NAMALWA (cell line): ENCODE results near the gene TTC12.

Source experiments
- DNase-seq: peaks from one replicate; pipeline ENCODE4 v3.0.0-alpha.2; 2015; ENCODE audit warnings: low spot score

TTC12 gene, protein sequence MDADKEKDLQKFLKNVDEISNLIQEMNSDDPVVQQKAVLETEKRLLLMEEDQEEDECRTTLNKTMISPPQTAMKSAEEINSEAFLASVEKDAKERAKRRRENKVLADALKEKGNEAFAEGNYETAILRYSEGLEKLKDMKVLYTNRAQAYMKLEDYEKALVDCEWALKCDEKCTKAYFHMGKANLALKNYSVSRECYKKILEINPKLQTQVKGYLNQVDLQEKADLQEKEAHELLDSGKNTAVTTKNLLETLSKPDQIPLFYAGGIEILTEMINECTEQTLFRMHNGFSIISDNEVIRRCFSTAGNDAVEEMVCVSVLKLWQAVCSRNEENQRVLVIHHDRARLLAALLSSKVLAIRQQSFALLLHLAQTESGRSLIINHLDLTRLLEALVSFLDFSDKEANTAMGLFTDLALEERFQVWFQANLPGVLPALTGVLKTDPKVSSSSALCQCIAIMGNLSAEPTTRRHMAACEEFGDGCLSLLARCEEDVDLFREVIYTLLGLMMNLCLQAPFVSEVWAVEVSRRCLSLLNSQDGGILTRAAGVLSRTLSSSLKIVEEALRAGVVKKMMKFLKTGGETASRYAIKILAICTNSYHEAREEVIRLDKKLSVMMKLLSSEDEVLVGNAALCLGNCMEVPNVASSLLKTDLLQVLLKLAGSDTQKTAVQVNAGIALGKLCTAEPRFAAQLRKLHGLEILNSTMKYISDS

GRCh38 chr11:113314389-113315301, at the start of gene TTC12:
Gene TTC12 (plus strand): TSS chr11:113314583. CDS start chr11:113316258, 1,675 bp downstream.
- peak; percentile 88 for DNase-seq

DNA sequence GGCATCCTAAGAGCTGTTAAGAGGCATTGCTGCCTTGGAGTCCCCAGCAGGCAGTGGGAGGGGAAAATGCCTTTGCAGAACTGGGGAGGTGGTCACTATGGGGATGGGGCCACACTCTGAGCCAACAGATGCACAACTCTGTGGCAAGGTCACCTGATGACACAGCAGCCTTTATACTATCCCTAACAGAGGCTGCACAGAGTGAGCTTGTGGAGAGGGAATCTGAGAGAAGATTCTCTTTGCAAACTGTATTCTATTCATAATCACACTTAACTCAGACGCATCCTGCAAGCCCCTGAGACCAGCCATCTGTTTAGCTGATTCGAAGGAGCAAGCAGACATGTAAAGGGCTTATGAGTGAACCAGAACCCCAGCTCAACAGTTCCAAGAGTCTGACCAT, 49.0 kb upstream of the TTC12 start:
- no peak for DNase-seq

DNA sequence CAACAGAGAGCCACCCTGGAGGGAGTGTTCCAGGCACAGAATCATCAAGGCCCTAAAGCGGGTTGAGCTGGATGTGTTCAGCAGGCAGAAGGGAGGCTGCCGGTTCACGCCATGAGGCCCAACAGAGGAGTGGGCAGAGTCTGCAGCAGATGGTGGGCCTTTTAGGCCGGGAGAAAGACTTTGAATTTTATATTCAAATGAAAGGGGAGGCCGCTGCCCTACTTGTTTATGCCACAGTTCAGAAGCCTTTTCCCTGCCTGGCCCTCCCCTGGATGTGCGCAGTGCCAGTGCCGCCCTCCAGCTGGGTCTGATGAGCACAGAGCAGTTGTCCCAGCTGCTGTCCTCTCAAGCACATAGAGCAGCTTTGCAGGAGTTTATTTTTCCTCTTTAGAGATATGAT, 46.9 kb upstream of the TTC12 start:
- DNase-seq: no peak

- no peak for DNase-seq
These were observed 45.3 kb upstream of the TTC12 start for GRCh38 chr11:113269096-113269495.

GRCh38 chr11:113269636-113270035, 44.7 kb upstream of the TTC12 start:
- DNase-seq: no peak

- no peak for DNase-seq
These were observed 44.3 kb upstream of the TTC12 start for GRCh38 chr11:113270080-113270479.

- DNase-seq: no peak
These were observed 42.7 kb upstream of the TTC12 start for GRCh38 chr11:113271551-113272245.

GRCh38 chr11:113272281-113272680, 42.1 kb upstream of the TTC12 start:
- DNase-seq: no peak

GRCh38 chr11:113272927-113273615, 41.3 kb upstream of the TTC12 start:
- DNase-seq: no peak

DNA sequence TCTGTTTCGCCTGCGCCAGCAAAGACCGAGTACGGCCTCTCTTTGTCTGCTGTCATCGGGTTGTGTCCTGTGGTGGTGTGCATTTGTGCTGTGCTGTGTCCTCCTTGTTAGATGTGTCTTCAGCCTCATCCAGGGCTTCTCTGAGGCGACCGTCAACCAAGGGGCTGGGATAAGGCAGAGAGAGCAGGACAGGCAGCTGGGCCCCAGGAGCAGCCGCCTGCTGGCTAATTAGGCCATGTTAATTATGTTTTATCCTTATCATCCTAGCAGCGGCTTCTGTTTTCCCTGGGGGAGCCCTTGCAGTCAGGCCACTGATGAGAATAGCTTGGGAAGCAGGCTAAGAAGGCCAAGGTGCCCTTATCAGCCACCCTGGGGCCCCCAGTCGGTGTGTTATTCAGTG, 40.7 kb upstream of the TTC12 start:
- no peak for DNase-seq

GRCh38 chr11:113274713-113275582, 39.4 kb upstream of the TTC12 start:
- DNase-seq: peak; percentile 7

DNA sequence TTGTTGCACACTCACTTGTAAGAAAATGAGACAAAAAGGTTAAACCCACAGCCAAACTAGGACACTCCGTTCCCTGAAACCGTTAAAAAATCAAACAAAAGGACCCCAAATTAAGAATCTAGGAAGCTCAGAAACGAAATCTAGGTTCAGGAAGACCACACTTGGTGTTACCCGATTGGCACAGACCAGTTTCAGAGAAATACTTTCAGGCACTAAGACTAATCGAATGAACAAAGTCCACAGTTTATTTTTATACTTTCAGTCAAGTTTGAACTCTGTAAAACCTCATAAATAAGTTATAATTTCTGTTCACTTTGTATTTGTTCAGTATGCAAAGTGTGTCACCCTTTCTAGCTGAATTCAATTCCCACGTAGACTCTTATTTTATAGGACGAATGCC, 38.8 kb upstream of the TTC12 start:
- no peak for DNase-seq

DNA sequence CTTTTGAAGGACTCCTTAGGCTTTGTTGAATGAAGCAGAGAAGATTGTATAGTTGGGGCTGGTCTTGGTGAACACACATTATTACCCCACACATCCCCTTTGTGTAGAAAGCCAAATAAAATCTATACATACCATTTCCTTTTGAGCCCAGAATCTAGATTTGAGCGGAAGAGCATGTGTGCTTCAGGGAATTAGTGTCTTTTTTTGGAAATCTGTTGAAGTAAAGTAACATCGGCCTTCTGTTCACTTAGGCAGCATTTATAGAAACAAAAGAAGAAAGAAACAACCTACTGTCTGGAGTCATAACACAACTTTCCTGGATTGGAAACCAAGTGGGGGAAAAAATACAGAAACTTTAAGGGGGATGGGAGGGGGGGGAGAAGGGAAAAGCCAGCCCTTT, 37.9 kb upstream of the TTC12 start:
- no peak for DNase-seq

- no peak for DNase-seq
These were observed 36.5 kb upstream of the TTC12 start for GRCh38 chr11:113277907-113278306.

- DNase-seq: no peak
These were observed 35.9 kb upstream of the TTC12 start for GRCh38 chr11:113278481-113278880.

GRCh38 chr11:113278925-113279324, 35.5 kb upstream of the TTC12 start:
- DNase-seq: no peak

DNA sequence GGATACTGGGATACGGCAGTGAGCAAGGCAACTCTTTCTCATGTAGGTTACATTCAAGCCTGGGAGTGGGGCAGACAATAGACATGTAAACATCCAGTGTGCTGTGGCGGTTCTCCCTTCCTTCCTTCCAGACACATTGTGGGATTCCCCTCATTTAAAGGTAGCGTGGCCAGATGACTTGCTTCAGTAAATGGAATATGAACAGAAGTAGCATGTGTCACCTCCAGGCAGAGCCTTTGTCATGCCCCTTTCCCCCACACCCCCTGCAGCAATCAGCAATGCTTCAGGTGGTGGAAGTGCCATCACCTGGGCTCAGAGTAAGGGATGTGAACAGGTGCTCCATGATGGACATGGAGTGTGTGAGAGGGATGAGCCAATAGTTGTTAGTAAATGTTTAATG, 34.8 kb upstream of the TTC12 start:
- DNase-seq: no peak

GRCh38 chr11:113281052-113281725, 33.2 kb upstream of the TTC12 start:
- DNase-seq: no peak

DNA sequence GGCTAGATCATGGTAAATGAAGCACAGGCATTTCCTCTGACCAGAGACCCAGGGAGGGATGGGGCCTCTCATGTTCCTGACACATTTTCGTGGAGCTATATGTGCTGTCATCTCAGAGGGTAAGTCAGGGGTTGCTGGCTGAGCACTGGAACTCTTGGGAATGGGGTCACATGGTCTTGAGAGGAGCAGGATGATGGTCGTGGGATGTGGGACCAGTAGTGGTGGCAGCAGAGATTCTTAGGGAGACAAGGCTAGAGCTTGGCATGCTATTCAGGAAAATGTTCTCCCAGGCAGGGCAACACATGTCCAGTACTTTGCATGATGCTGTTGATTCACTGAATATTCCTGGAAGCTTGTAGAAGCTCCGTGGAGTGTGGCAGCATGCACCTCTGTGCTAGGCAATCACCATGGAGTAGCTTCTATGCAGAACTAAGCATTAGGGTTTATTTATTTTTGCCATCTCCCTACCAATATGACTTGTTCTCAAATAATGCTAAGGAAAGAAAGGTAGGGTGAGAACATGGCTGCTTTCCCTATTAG, 31.4 kb upstream of the TTC12 start:
- DNase-seq: no peak
